HEK293 (cell line): ENCODE measurements around the gene PTBP2.

Experiments
- CTCF ChIA-PET: fragments of 350-600 bp; formaldehyde crosslinking; extraction: SDS; loops from one replicate; lab custom pipeline; 2021; ENCODE audit warnings: antibody characterized with exemption; lab: Yijun Ruan, JAX
- POLR2A ChIA-PET: fragments of 300-600 bp; formaldehyde crosslinking; extraction: SDS; loops from one replicate; lab custom pipeline; 2020; ENCODE audit warnings: antibody characterized with exemption, inconsistent platforms; lab: Yijun Ruan, JAX
- H3K27ac ChIP-seq: fragments of 200-500 bp; sonication (Bioruptor generic); 2 replicates; pipeline ENCODE4 v1.5.1; 2014; ENCODE audit warnings: low read depth, low read length, control low read depth, inconsistent platforms; ENCODE audit errors: extremely low read depth
- H3K36me3 ChIP-seq, 2 experiments: fragments of 200-500 bp in 1 of 2; sonication (Bioruptor generic) in 1 of 2; 1 replicate in 1 of 2; 2 replicates in 1 of 2; pipeline ENCODE4 v1.5.1; 2014 to 2017; ENCODE audit warnings: inconsistent platforms in 2 of 2, low read length in 2 of 2; ENCODE audit not compliant: control insufficient read depth in 2 of 2, insufficient read depth in 1 of 2
- H3K4me1 ChIP-seq: fragments of 200-500 bp; sonication (Bioruptor generic); 2 replicates; pipeline ENCODE4 v1.5.1; 2014; ENCODE audit warnings: mild to moderate bottlenecking, low read length, inconsistent platforms; ENCODE audit not compliant: control insufficient read depth, insufficient read depth
- H3K4me3 ChIP-seq: 2 replicates; pipeline ENCODE4 v1.5.1; 2011; ENCODE audit warnings: low read depth, mild to moderate bottlenecking, control low read depth, low read length, moderate library complexity
- H3K9me3 ChIP-seq: fragments of 200-500 bp; sonication (Bioruptor generic); 2 replicates; pipeline ENCODE4 v1.5.1; 2014; ENCODE audit warnings: low read depth, low read length, inconsistent platforms; ENCODE audit not compliant: control insufficient read depth, insufficient read depth
- EGR2 ChIP-seq: fragments of 450-650 bp; formaldehyde crosslinking; IDR thresholded peaks from 2 replicates; pipeline ENCODE4 v1.5.1; 2016; ENCODE audit warnings: low read depth, missing biosample characterization, missing genetic modification characterization
- GLIS1 ChIP-seq: fragments of 450-650 bp; formaldehyde crosslinking; IDR thresholded peaks from 2 replicates; pipeline ENCODE4 v1.5.1; 2016; ENCODE audit warnings: missing biosample characterization, missing genetic modification characterization
- HOXA7 ChIP-seq: sonication (generic); formaldehyde crosslinking; IDR thresholded peaks from 2 replicates; pipeline ENCODE4 v1.8.1; 2022; ENCODE audit warnings: missing genetic modification reagents, borderline replicate concordance
- PRDM1 ChIP-seq: fragments of 450-650 bp; formaldehyde crosslinking; IDR thresholded peaks from 2 replicates; pipeline ENCODE4; 2016; ENCODE audit warnings: missing biosample characterization, missing genetic modification characterization
- RBAK ChIP-seq: fragments of 450-650 bp; formaldehyde crosslinking; IDR thresholded peaks from 2 replicates; pipeline ENCODE4 v1.5.1; 2016; ENCODE audit warnings: missing biosample characterization, missing genetic modification characterization
- SP3 ChIP-seq: fragments of 450-650 bp; formaldehyde crosslinking; IDR thresholded peaks from 2 replicates; pipeline ENCODE4 v1.5.1; 2016; ENCODE audit warnings: missing biosample characterization, missing genetic modification characterization
- TRIM28 ChIP-seq: IDR thresholded peaks from 2 replicates; pipeline ENCODE4 v1.6.1; 2011; ENCODE audit warnings: low read length, control low read depth, borderline replicate concordance
- ZFP3 ChIP-seq: fragments of 450-650 bp; formaldehyde crosslinking; IDR thresholded peaks from 2 replicates; pipeline ENCODE4 v1.5.1; 2016; ENCODE audit warnings: low read depth, missing biosample characterization, missing genetic modification characterization
- ZFP41 ChIP-seq: fragments of 450-650 bp; formaldehyde crosslinking; IDR thresholded peaks from 2 replicates; pipeline ENCODE4 v1.5.1; 2016; ENCODE audit warnings: missing biosample characterization, missing genetic modification characterization, borderline replicate concordance
- ZNF175 ChIP-seq: fragments of 450-650 bp; formaldehyde crosslinking; IDR thresholded peaks from 2 replicates; pipeline ENCODE4 v1.5.1; 2016; ENCODE audit warnings: missing biosample characterization, missing genetic modification characterization
- ZNF19 ChIP-seq: fragments of 450-650 bp; formaldehyde crosslinking; IDR thresholded peaks from 2 replicates; pipeline ENCODE4; 2016; ENCODE audit warnings: missing biosample characterization, missing genetic modification characterization, low read depth
- ZNF2 ChIP-seq: fragments of 450-650 bp; formaldehyde crosslinking; IDR thresholded peaks from 2 replicates; pipeline ENCODE4 v1.5.1; 2016; ENCODE audit warnings: missing biosample characterization, missing genetic modification characterization
- ZNF239 ChIP-seq: fragments of 450-650 bp; formaldehyde crosslinking; IDR thresholded peaks from 2 replicates; pipeline ENCODE4 v1.5.1; 2016; ENCODE audit warnings: missing biosample characterization, missing genetic modification characterization
- ZNF292 ChIP-seq: fragments of 450-650 bp; formaldehyde crosslinking; IDR thresholded peaks from 2 replicates; pipeline ENCODE4 v1.5.1; 2016; ENCODE audit warnings: low read depth, missing biosample characterization, missing genetic modification characterization, borderline replicate concordance
- ZNF311 ChIP-seq: fragments of 450-650 bp; formaldehyde crosslinking; IDR thresholded peaks from 2 replicates; pipeline ENCODE4 v1.5.1; 2017; ENCODE audit warnings: missing biosample characterization, missing genetic modification characterization, borderline replicate concordance
- ZNF366 ChIP-seq: fragments of 450-650 bp; formaldehyde crosslinking; conservative IDR thresholded peaks from 2 replicates; pipeline ENCODE4 v1.5.1; 2016; ENCODE audit warnings: missing biosample characterization, missing genetic modification characterization
- ZNF654 ChIP-seq: fragments of 450-650 bp; formaldehyde crosslinking; IDR thresholded peaks from 2 replicates; pipeline ENCODE4 v1.5.1; 2016; ENCODE audit warnings: low read depth, missing biosample characterization, missing genetic modification characterization
- ZNF664 ChIP-seq: fragments of 450-650 bp; formaldehyde crosslinking; IDR thresholded peaks from 2 replicates; pipeline ENCODE4 v1.5.1; 2016; ENCODE audit warnings: missing biosample characterization, missing genetic modification characterization
- ZNF707 ChIP-seq: fragments of 450-650 bp; formaldehyde crosslinking; IDR thresholded peaks from 2 replicates; pipeline ENCODE4 v1.5.1; 2016; ENCODE audit warnings: missing biosample characterization, missing genetic modification characterization
- ZNF785 ChIP-seq: fragments of 450-650 bp; formaldehyde crosslinking; IDR thresholded peaks from 2 replicates; pipeline ENCODE4 v1.5.1; 2016; ENCODE audit warnings: missing biosample characterization, missing genetic modification characterization
- ZNF830 ChIP-seq: fragments of 450-650 bp; IDR thresholded peaks from 2 replicates; pipeline ENCODE4 v1.5.0; 2018; ENCODE audit warnings: missing biosample characterization, missing genetic modification characterization, low read depth, mild to moderate bottlenecking, moderate library complexity
- ZSCAN16 ChIP-seq: fragments of 450-650 bp; formaldehyde crosslinking; IDR thresholded peaks from 2 replicates; pipeline ENCODE4 v1.5.1; 2016; ENCODE audit warnings: missing biosample characterization, missing genetic modification characterization
- TF ChIP-seq, protein P1 (sequence below): fragments of 450-650 bp; formaldehyde crosslinking; IDR thresholded peaks from 2 replicates; pipeline ENCODE4 v1.5.1; 2017; ENCODE audit warnings: missing biosample characterization, missing genetic modification characterization
- TF ChIP-seq, protein P2 (sequence below): fragments of 450-650 bp; formaldehyde crosslinking; IDR thresholded peaks from 2 replicates; pipeline ENCODE4 v1.5.1; 2016; ENCODE audit warnings: missing biosample characterization, missing genetic modification characterization
- TF ChIP-seq, protein P3 (sequence below): fragments of 450-650 bp; formaldehyde crosslinking; IDR thresholded peaks from 2 replicates; pipeline ENCODE4 v1.5.1; 2016; ENCODE audit warnings: missing biosample characterization, missing genetic modification characterization
- TF ChIP-seq, protein P4 (sequence below): fragments of 450-650 bp; formaldehyde crosslinking; IDR thresholded peaks from 2 replicates; pipeline ENCODE4 v1.5.1; 2016; ENCODE audit warnings: missing biosample characterization, missing genetic modification characterization
- TF ChIP-seq, protein P5 (sequence below): fragments of 450-650 bp; formaldehyde crosslinking; IDR thresholded peaks from 2 replicates; pipeline ENCODE4 v1.5.1; 2016; ENCODE audit warnings: missing biosample characterization, missing genetic modification characterization

Gene PTBP2

DNA sequence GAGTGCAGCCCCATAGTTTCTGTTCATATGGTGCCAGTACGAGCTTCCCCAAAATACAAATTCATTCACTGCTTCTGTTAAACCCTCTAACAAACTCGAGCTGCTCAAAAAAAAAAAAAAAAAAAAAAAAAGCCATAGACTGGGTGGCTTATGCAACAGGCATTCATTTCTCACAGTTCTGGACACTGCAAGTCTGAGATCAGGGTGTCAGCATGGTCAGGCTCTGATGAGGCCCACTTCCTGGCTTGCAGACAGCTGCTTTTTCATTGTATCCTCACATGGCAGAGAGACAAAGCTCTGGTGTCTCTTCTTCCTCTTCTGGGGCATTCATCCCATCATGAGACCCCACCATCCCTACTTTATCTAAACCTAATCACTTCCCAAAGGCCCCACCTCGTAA, 121.6 kb downstream of the PTBP2 start:
- no peak for TF ChIP-seq ZNF175
- TF ChIP-seq RBAK, result no peak
- TF ChIP-seq ZNF239 (tag by site-specific recombination), result no peak
- no peak for TF ChIP-seq SP3
- no peak for TF ChIP-seq ZNF830
- TF ChIP-seq, protein P1, sequence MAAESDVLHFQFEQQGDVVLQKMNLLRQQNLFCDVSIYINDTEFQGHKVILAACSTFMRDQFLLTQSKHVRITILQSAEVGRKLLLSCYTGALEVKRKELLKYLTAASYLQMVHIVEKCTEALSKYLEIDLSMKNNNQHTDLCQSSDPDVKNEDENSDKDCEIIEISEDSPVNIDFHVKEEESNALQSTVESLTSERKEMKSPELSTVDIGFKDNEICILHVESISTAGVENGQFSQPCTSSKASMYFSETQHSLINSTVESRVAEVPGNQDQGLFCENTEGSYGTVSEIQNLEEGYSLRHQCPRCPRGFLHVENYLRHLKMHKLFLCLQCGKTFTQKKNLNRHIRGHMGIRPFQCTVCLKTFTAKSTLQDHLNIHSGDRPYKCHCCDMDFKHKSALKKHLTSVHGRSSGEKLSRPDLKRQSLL, result no peak
- TF ChIP-seq ZNF2, result no peak
- TF ChIP-seq ZFP3, result no peak
- no peak for TF ChIP-seq ZFP41
- no peak for TF ChIP-seq HOXA7 (CRISPR knock-in tag)
- no peaks in the 10 kb centered on the region for H3K4me1 ChIP-seq
- H3K27ac ChIP-seq, result no peak overlapping the region
- POLR2A ChIA-PET, result no interaction called here
- H3K4me3 ChIP-seq, result no peak overlapping the region
- H3K9me3 ChIP-seq, result no peaks in the 10 kb centered on the region
- H3K36me3 ChIP-seq, result no peaks in the 10 kb centered on the region
- CTCF ChIA-PET, result no interaction called here

DNA sequence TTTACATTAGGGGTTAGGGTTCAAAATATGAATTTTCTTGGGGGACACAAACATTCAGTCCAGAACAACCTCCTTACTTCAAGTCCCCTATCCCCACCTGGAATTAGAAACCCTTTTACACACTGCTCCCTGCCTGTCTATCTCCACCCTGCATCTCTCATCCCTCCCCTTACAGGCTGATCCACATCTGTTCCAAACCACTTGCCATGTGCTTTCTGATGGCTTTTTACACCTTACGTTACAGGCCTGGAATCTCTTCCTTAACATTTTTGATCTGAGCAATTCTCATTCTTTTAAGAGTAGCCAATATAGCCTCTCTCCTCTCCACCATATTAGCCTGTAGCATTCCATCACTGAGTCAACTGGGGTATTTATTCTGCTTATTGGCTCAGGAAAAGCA, 122.0 kb downstream of the PTBP2 start:
- no peak overlapping the region for H3K27ac ChIP-seq
- H3K9me3 ChIP-seq, result no peaks in the 10 kb centered on the region
- TF ChIP-seq ZNF707 (tag by site-specific recombination) (no peak), ZSCAN16 (tag by site-specific recombination) (no peak), ZNF19 (tag by site-specific recombination) (no peak), ZNF366 (tag by site-specific recombination) (no peak), ZNF292 (tag by site-specific recombination) (no peak), ZNF664 (tag by site-specific recombination) (no peak), EGR2 (tag by site-specific recombination) (no peak), TRIM28 (no peak)
- TF ChIP-seq, protein P2, sequence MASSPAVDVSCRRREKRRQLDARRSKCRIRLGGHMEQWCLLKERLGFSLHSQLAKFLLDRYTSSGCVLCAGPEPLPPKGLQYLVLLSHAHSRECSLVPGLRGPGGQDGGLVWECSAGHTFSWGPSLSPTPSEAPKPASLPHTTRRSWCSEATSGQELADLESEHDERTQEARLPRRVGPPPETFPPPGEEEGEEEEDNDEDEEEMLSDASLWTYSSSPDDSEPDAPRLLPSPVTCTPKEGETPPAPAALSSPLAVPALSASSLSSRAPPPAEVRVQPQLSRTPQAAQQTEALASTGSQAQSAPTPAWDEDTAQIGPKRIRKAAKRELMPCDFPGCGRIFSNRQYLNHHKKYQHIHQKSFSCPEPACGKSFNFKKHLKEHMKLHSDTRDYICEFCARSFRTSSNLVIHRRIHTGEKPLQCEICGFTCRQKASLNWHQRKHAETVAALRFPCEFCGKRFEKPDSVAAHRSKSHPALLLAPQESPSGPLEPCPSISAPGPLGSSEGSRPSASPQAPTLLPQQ (tag by site-specific recombination), result no peak
- TF ChIP-seq, protein P3, sequence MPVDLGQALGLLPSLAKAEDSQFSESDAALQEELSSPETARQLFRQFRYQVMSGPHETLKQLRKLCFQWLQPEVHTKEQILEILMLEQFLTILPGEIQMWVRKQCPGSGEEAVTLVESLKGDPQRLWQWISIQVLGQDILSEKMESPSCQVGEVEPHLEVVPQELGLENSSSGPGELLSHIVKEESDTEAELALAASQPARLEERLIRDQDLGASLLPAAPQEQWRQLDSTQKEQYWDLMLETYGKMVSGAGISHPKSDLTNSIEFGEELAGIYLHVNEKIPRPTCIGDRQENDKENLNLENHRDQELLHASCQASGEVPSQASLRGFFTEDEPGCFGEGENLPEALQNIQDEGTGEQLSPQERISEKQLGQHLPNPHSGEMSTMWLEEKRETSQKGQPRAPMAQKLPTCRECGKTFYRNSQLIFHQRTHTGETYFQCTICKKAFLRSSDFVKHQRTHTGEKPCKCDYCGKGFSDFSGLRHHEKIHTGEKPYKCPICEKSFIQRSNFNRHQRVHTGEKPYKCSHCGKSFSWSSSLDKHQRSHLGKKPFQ (tag by site-specific recombination), result no peak
- CTCF ChIA-PET, result no interaction called here
- POLR2A ChIA-PET, result no interaction called here
- no peaks in the 10 kb centered on the region for H3K36me3 ChIP-seq
- no peaks in the 10 kb centered on the region for H3K4me1 ChIP-seq
- H3K4me3 ChIP-seq, result no peak overlapping the region

DNA sequence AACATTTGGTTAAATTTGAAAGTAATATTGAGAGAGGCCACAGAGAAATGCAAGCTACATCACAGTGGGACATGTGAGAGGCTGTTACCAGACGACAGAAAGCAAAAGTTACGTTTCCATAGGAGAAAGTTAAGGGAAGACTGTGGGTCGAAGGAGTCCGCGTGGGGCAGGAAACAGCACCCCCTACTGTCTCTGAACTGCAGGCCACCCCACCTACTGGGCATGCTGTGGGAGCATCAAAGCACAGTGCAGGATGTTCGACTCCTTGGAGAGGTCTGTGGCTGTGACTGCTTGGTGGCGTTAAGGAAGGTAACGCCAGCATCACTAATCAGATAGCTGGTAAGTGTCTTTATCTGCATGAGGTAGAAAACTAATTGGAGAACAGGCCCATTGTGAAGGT, 123.9 kb downstream of the PTBP2 start:
- no peaks in the 10 kb centered on the region for H3K36me3 ChIP-seq
- H3K4me3 ChIP-seq, result no peak overlapping the region
- H3K9me3 ChIP-seq, result no peaks in the 10 kb centered on the region
- CTCF ChIA-PET, result interaction anchor here (0.5 to 0.9 kb wide), 5 partner anchors 11 to 221 kb away, joined by 3 to 4 read pairs (median 3); no protein-coding TSS in a partner anchor
- no peak overlapping the region for H3K27ac ChIP-seq
- POLR2A ChIA-PET, result no interaction called here
- no peaks in the 10 kb centered on the region for H3K4me1 ChIP-seq
- TF ChIP-seq, protein P4, sequence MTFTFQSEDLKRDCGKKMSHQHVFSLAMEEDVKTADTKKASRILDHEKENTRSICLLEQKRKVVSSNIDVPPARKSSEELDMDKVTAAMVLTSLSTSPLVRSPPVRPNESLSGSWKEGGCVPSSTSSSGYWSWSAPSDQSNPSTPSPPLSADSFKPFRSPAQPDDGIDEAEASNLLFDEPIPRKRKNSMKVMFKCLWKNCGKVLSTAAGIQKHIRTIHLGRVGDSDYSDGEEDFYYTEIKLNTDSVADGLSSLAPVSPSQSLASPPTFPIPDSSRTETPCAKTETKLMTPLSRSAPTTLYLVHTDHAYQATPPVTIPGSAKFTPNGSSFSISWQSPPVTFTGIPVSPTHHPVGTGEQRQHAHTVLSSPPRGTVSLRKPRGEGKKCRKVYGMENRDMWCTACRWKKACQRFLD (tag by site-specific recombination), result no peak
- TF ChIP-seq GLIS1 (peak; percentile 32), ZNF311 (no peak), ZNF654 (tag by site-specific recombination) (peak; percentile 74), ZNF785 (tag by site-specific recombination) (peak; percentile 80; the same call in 1 of the 2 replicates), PRDM1 (tag by site-specific recombination) (peak; percentile 80)
- TF ChIP-seq, protein P5, sequence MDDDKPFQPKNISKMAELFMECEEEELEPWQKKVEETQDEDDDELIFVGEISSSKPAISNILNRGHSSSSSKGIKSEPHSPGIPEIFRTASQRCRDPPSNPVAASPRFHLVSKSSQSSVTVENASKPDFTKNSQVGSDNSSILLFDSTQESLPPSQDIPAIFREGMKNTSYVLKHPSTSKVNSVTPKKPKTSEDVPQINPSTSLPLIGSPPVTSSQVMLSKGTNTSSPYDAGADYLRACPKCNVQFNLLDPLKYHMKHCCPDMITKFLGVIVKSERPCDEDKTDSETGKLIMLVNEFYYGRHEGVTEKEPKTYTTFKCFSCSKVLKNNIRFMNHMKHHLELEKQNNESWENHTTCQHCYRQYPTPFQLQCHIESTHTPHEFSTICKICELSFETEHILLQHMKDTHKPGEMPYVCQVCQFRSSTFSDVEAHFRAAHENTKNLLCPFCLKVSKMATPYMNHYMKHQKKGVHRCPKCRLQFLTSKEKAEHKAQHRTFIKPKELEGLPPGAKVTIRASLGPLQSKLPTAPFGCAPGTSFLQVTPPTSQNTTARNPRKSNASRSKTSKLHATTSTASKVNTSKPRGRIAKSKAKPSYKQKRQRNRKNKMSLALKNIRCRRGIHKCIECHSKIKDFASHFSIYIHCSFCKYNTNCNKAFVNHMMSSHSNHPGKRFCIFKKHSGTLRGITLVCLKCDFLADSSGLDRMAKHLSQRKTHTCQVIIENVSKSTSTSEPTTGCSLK, result no peak
